ENCODE measurements around the gene NANOS2.

Gene NANOS2

DNA sequence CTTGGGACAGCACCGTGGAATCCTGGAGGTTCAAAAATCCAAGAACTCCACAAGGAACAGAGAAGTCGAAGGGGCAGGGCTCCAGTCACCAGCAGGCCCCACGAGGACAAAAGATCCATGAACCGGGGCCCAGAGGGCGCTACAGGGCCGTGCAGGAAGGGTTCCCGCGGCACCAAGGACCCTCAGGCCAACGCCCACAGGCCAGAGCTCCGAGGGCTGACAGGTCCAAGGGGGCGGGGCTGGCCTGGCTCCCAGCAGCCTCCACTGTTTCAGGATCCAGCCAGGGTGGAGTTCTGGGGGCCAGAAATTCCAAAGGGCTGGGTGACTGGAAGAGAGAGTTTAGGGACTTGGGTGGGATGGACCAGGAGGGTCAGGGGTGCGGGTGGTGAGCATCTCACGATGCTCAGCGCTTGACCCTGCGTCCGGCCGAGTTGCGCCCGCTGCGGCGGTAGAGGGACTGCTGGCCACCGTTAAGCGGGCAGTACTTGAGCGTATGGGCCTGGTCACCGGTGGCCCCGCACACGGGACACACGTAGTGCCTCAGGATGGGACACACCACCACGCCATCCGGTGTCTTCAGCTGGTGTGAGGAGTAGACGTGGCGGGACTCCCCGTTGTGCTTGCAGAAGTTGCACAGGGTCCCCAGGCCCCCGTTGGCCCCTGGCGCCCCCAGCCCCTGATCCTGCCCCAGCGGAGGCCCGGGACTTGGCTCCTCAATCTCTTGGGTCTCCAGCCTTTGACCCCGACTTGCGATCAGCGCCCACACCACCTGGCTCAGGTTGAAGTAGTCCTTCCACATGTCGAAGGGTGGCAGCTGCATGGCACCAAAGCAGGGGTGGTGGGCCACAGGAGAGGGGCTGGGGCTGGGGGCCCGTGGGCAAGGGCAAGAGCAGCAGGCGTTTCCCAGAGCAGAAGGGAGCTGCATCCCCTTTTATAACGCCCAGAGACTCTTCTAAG, at the start of gene NANOS2:
Gene NANOS2, minus strand, starts transcription at position 905 of the 957 bp plus-strand sequence. Its CDS starts 85 bp downstream, at position 820.
- no peak for DNase-seq (ENCODE audit: low read depth)
- TF ChIP-seq, protein P1, sequence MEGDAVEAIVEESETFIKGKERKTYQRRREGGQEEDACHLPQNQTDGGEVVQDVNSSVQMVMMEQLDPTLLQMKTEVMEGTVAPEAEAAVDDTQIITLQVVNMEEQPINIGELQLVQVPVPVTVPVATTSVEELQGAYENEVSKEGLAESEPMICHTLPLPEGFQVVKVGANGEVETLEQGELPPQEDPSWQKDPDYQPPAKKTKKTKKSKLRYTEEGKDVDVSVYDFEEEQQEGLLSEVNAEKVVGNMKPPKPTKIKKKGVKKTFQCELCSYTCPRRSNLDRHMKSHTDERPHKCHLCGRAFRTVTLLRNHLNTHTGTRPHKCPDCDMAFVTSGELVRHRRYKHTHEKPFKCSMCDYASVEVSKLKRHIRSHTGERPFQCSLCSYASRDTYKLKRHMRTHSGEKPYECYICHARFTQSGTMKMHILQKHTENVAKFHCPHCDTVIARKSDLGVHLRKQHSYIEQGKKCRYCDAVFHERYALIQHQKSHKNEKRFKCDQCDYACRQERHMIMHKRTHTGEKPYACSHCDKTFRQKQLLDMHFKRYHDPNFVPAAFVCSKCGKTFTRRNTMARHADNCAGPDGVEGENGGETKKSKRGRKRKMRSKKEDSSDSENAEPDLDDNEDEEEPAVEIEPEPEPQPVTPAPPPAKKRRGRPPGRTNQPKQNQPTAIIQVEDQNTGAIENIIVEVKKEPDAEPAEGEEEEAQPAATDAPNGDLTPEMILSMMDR (conservative IDR thresholded peaks at IDR 0.05; ENCODE audit: low read depth, low read length) = no peak
- H3K4me3 ChIP-seq (ENCODE audit: low read depth, low read length) = no peak within 1 kb of the TSS

DNA sequence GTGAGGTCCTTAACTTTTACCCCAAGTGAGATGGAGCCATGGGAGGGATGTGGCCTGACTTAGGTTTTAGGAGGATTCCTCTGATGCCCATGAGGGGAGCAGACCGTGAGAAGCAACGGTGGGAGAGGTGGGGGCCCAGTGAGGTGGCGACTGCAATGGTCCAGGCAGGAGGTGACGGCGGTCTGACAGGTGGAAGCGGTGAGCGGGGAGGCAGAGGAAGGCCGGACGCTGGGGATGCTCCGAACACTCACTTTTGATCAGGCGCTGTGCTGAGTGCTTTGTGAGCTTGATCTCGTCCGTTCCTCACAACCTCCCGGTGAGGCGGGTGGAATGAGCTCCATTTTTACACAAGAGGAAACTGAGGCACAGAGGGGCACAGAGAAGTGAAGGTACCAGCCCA, 47.4 kb upstream of the NANOS2 start:
- TF ChIP-seq, protein P1 (conservative IDR thresholded peaks at IDR 0.05; ENCODE audit: low read depth, low read length) = no peak
- H3K4me3 ChIP-seq (ENCODE audit: low read depth, low read length) = no peak overlapping the region
- no peak for DNase-seq (ENCODE audit: low read depth)

DNA sequence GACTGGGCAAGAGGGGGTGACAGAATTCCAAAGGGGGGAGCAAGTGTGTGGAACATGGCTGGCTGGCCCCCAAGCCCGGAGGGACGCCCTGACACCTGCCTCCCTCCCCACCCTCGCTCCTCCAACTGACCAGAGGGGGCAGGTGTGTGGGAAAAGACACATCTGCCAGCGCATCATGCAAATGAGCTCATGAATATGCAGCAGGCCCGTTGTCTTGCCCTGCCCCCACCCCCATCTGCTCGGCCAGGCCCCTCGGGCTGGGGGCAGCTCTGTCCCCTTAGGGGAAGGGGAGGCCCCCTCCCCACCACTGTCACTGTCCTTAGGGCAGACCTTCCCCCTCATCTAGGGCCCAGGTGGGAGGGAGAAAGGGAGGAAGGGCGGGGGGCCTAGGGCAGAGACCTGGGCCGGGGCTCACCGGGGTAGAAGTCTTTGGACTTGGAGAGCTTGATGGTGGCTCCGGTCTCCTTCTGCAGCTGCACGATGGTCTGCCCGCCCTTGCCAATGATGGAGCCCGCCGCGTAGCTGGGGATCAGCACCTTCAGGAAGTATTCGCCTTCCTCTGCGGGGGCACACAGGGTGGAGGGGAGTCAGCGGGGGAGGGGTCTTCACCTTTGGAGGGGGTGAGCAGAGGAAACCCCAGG, 46.1 kb upstream of the NANOS2 start:
- no peak overlapping the region for H3K4me3 ChIP-seq (ENCODE audit: low read depth, low read length)
- TF ChIP-seq, protein P1 (conservative IDR thresholded peaks at IDR 0.05; ENCODE audit: low read depth, low read length) = no peak
- DNase-seq (ENCODE audit: low read depth) = no peak

DNA sequence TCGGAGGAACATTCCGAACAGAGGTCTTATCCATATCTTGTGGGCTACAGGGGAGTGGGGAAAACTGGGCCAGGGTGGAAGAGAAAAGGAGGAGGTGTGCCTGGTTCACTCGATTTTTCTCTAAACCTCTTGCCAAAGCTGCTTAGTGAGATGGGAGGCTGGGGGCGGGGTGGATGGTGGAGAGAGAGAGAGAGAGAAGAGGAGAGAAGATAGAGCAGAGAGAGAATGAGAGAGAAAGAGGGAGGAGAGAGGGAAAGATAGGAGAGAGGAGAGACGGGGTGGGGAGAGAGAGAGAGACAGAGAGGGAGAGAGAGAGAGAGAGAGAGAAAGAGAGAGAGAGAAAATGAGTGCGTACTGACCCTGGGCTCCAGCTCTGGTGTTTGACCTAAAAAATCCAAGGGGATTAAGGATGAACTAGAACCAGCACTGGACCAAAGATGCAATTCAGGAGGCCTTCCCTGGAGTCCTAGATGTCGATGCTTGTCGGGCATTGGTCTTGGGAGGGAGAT, 45.0 kb upstream of the NANOS2 start:
- H3K4me3 ChIP-seq (ENCODE audit: low read depth, low read length) = no peak overlapping the region
- TF ChIP-seq, protein P1 (conservative IDR thresholded peaks at IDR 0.05; ENCODE audit: low read depth, low read length) = no peak
- no peak for DNase-seq (ENCODE audit: low read depth)

DNA sequence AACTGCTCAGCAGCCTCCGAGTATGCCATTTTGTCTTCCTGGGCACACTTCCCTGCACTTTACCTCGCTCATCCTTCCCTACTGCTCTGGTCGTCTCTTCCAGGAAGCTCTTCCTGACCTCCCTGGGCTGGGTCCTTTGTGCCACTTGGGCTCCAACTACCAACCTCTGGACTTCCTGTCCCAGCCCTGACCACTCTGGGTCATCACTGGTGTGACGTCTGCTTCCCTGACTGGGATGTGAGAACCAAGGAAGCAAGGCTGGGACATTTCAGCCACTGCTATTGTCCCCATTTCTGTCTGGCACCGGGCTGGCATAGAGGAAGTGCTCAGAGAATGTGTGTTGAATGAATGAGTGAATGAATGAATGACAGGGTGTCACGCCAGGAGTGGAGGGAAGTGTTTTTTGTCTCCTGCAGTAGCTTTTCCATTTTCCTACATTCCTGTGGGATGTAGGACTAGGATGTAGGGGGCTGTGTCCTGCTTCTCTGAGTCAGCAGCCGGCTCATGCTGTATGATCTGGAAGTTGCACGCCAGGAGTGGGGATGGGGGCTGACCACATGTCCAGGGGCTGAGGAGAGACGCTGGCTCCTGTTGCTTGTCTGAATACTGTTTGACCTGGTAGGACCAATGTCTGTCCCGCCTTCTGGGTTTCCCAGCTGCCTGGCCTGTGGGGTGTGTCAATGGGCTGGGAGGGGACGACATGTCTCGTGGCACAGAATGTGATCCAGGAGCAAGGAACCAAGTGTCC, 44.4 kb upstream of the NANOS2 start:
- no peak for DNase-seq (ENCODE audit: low read depth)
- TF ChIP-seq, protein P1 (conservative IDR thresholded peaks at IDR 0.05; ENCODE audit: low read depth, low read length) = no peak
- H3K4me3 ChIP-seq (ENCODE audit: low read depth, low read length) = no peak overlapping the region

DNA sequence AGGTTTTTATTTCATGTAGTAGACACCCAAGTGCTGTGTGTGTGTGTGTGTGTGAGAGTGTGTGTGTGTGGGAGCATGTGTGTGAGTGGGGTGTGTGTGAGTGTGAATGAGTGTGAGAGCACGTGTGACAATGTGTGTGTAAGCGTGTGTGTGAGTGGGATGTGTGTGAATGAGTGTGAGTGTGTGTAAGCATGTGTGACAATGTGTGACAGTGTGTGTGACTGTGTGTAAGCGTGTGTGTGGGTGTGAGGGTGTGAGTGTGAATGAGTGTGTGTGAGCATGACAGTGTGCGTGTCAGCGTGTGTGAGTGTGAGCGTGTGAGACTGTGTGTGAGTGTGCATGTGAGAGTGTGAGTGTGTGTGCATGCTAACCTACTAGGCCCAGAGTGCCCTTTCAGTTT, 43.7 kb upstream of the NANOS2 start:
- TF ChIP-seq, protein P1 (conservative IDR thresholded peaks at IDR 0.05; ENCODE audit: low read depth, low read length) = no peak
- H3K4me3 ChIP-seq (ENCODE audit: low read depth, low read length) = no peak overlapping the region
- DNase-seq (ENCODE audit: low read depth) = no peak

Data from choroid plexus epithelial cell (primary cell).